Naive thymus-derived CD8-positive, alpha-beta T cell (primary cell): ENCODE results near the gene ALKBH5. TPM values are rescaled to one million over a fixed set of nuclear protein-coding genes. Genes with fewer than 3 reads are reported as not detected.

ENCODE experiments used
- ATAC-seq, 2 donors: fragments of 150-1000 bp; cut with Tn5 transposase in 1 of 2; sonication (Bioruptor Pico), chemical (Tn5 transposase) in 1 of 2; 1 replicate in 1 of 2; 2 replicates in 1 of 2; pipeline ENCODE4 v1.10.0; 2021; ENCODE audit warnings: mild to moderate bottlenecking in 2 of 2, moderate library complexity in 2 of 2
- POLR2A ChIA-PET: fragments of 350-600 bp; sonication (Branson Sonifier 250); formaldehyde crosslinking; loops from one replicate; lab custom pipeline; 2021; ENCODE audit warnings: antibody characterized with exemption; lab: Charles Lee
- DNase-seq, 10 donors: peaks; one replicate each; pipeline versions ENCODE4 v3.0.0 to v3.0.0-alpha.2; 2020 to 2022
- H3K27ac Mint-ChIP-seq, 10 donors: one replicate each; pipeline ENCODE4 v1.8.0; 2020 to 2022; ENCODE audit warnings: mild to moderate bottlenecking in 10 of 10, mixed read lengths in 10 of 10, moderate library complexity in 4 of 10, inconsistent platforms in 1 of 10
- H3K27me3 Mint-ChIP-seq, 5 donors: one replicate each; pipeline ENCODE4 v1.8.0; 2021 to 2022; ENCODE audit warnings: mixed read lengths in 5 of 5
- H3K36me3 Mint-ChIP-seq, 3 donors: one replicate each; pipeline ENCODE4 v1.8.0; 2020 to 2022; ENCODE audit warnings: mixed read lengths in 3 of 3, mild to moderate bottlenecking in 2 of 3, inconsistent platforms in 1 of 3
- H3K4me1 Mint-ChIP-seq, 4 donors: one replicate each; pipeline ENCODE4 v1.8.0; 2021 to 2022; ENCODE audit warnings: mixed read lengths in 4 of 4
- H3K4me3 Mint-ChIP-seq, 10 donors: one replicate each; pipeline ENCODE4 v1.8.0; 2020 to 2022; ENCODE audit warnings: mild to moderate bottlenecking in 10 of 10, mixed read lengths in 10 of 10, moderate library complexity in 6 of 10, inconsistent platforms in 1 of 10
- H3K9me3 Mint-ChIP-seq, 9 donors: one replicate each; pipeline ENCODE4 v1.8.0; 2020 to 2022; ENCODE audit warnings: mixed read lengths in 9 of 9, mild to moderate bottlenecking in 3 of 9, inconsistent platforms in 1 of 9, moderate library complexity in 1 of 9
- polyA plus RNA-seq, 3 donors: library from polyadenylated mRNA; unstranded; fragments of 300-500 nt; fragmentation: Illumina TruSeq; gene quantifications; one replicate each; pipeline ENCODE4 v1.2.3, GENCODE V29; 2021
- total RNA-seq, 8 experiments: library from RNA in 2 of 8; stranded (reverse) in 2 of 8; gene quantifications; one replicate each; pipeline ENCODE4 v1.2.3 and lab custom pipeline; 2021 to 2026

ALKBH5 gene
- total and polyA plus RNA-seq, 5 experiments from 2014 or later, result 109 to 148 (median 125) TPM

DNA sequence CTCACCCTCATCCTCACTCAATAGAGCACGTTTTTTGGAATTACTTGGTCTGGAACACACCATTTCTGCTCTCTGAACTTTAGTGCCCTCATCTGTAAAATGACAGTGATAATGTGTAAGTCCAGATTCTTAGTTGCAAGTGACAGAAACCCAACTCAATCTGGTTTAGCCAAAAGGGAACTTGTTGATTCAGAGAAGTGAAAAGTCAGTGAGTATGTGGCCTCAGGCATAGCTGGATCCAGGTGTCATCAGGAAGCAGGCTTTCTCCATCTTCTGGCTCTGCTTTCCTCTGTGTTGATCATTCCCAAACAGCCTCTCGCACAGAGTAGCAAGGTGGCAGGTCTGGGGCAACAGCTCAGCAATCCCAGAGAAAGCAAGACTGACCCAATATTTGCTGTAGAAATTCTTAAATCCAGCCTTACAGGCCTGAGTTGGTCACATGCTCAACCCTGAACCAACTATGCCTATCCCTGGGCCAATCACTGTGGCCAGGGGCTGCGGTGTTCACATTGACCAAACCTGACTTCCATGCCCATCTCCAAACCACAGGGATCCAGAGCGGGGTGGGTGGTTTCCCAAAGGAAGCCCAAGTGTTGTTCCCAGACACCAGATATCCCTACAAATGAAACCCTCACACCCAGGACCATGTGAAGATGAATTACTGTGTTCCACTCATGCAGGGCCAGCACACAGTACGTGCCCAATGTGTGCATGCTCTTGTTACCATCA lies 23.3 kb upstream of the ALKBH5 start:
- peak overlapping the region in 4 of 10 donors; percentile 7 to 78 (median 65) for H3K27ac Mint-ChIP-seq
- peaks cover 0 to 3% (median 0%) of the 10 kb centered on the region in 5 donors for H3K27me3 Mint-ChIP-seq
- DNase-seq (no peak), ATAC-seq (no peak)
- H3K4me1 Mint-ChIP-seq, result peaks cover 10 to 20% (median 15%) of the 10 kb centered on the region in 4 donors
- H3K9me3 Mint-ChIP-seq, result no peaks in the 10 kb centered on the region
- peak overlapping the region in 5 of 10 donors; percentile 15 to 67 (median 58) for H3K4me3 Mint-ChIP-seq
- POLR2A ChIA-PET, result interaction anchor here (1.2 kb wide), 1 partner anchor 22 kb away, joined by 8 read pairs; the partner anchor contains the start of gene ALKBH5
- no peaks in the 10 kb centered on the region for H3K36me3 Mint-ChIP-seq

DNA sequence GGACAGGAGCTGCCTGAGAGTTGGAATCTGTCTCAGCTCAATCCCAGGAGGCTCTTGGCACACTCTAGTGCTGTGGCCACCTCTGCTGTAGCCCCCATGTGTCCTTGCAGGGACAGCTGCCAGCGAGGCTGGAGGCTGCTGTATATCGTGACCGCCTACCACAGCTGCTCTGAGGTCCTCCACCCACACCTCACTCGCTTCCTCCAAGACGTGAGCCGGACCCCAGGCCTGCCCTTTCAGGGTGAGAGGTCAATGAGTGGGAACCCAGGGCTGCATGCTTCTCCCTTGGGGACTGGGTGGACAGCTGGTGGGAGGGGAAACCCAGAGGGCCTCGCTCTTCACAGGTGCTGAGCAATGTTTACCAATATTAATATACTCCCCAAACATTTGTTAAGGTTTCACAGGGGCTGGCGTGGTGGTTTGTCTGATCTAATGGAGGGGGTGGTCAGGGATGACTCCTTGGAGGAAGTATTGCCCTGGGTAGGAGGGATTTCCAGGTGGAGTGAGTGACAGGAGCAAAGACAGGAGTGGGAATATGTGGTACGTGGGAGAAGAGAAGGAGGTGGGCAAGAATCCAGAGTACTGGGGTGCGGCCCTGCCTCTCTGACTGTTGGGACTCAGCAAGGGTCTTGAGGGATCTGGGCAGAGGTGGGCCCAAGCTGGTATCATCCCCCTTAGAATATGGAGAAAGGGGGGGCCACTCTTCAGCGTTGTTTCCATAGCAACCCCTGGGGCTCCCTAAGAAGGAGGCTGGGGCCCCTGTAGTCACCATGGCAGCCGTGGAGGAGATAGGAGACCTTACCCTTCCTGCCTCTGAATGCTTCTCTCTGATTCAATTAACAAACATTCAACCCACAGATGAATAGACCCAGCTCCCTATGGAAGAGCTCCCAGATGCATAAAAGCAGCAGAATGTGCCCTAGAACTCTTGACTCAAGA lies 22.2 kb upstream of the ALKBH5 start:
- Mint-ChIP-seq H3K4me3 (no peak overlapping the region), H3K9me3 (no peaks in the 10 kb centered on the region), H3K27ac (peak overlapping the region in 5 of 10 donors; percentile 12 to 65 (median 47)), H3K36me3 (no peaks in the 10 kb centered on the region), H3K4me1 (peaks cover 7 to 17% (median 12%) of the 10 kb centered on the region in 4 donors), H3K27me3 (peaks cover 0 to 3% (median 0%) of the 10 kb centered on the region in 5 donors)
- DNase-seq, result no peak
- no peak for ATAC-seq
- POLR2A ChIA-PET, result no interaction called here

DNA sequence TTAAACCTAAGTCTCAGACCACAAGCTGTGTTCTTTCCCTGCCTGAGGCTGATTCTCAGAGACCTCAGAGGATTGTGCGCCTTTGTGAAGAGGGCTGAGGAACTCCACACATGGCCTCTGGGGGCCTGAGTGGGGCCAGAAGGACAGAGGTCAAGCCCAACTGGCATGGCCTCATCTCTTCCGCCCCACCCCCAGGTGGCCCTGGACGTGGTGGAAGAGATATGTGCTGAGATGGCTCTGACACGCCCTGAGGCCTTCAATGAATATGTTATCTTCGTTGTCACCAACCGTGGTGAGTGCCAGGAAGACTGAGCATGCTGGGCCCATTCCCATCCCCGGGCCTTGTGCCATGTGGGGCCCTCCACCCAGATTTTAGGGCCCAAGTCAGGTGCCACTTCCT lies 20.1 kb upstream of the ALKBH5 start:
- POLR2A ChIA-PET, result no interaction called here
- DNase-seq, result no peak
- ATAC-seq, result no peak
- Mint-ChIP-seq H3K9me3 (no peaks in the 10 kb centered on the region), H3K4me3 (no peak overlapping the region), H3K27ac (no peak overlapping the region), H3K27me3 (peaks cover 0 to 3% (median 0%) of the 10 kb centered on the region in 5 donors), H3K4me1 (peaks cover 2 to 6% (median 4%) of the 10 kb centered on the region in 4 donors), H3K36me3 (no peaks in the 10 kb centered on the region)

DNA sequence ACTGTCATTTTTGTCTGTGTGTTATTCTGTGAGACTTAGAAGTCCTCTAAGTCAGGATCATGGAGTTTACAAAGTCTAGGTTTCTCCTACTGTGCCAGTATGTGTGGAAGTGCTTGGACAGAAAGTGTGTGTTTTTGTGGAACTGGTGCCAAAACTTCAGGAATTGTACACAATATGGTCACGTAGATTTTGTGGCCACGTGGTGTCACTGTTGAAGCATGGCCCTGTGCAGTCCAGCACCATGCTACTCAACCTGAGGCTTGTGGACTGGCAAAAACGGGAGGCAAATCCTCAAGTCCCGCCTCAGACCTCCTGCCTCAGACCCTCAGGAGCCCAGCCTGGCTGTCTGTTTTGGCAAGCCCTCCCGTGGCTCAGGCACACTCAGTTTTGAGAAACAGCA lies 16.7 kb upstream of the ALKBH5 start:
- Mint-ChIP-seq H3K9me3 (no peaks in the 10 kb centered on the region), H3K27me3 (no peaks in the 10 kb centered on the region), H3K4me3 (no peak overlapping the region), H3K4me1 (no peaks in the 10 kb centered on the region), H3K27ac (peak overlapping the region in 1 of 10 donors; percentile 34), H3K36me3 (no peaks in the 10 kb centered on the region)
- POLR2A ChIA-PET, result no interaction called here
- no peak for ATAC-seq
- DNase-seq, result no peak

DNA sequence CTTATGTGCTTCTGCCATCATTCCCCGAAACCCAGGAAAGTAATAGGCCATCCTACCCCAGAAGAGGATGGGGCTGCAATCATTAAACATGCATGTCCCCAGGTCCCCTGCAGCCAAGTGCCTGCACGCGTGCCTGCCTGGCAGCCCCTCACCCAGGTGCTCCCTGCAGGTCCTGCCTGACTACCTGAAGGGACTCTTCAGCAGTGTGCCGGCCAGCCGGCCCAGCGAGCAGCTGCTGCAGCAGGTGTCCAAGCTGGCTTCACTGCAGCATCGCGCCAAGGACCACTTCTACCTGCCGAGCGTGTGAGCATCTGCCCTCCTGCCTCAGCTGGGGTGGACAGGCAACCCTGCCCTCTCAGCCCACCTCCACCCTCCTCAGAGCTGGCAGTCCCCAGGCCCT lies 16.2 kb upstream of the ALKBH5 start:
- DNase-seq, result no peak
- H3K36me3 Mint-ChIP-seq, result no peaks in the 10 kb centered on the region
- no peak overlapping the region for H3K27ac Mint-ChIP-seq
- H3K27me3 Mint-ChIP-seq, result no peaks in the 10 kb centered on the region
- H3K4me3 Mint-ChIP-seq, result no peak overlapping the region
- no peaks in the 10 kb centered on the region for H3K4me1 Mint-ChIP-seq
- ATAC-seq, result no peak
- no peaks in the 10 kb centered on the region for H3K9me3 Mint-ChIP-seq
- POLR2A ChIA-PET, result no interaction called here

DNA sequence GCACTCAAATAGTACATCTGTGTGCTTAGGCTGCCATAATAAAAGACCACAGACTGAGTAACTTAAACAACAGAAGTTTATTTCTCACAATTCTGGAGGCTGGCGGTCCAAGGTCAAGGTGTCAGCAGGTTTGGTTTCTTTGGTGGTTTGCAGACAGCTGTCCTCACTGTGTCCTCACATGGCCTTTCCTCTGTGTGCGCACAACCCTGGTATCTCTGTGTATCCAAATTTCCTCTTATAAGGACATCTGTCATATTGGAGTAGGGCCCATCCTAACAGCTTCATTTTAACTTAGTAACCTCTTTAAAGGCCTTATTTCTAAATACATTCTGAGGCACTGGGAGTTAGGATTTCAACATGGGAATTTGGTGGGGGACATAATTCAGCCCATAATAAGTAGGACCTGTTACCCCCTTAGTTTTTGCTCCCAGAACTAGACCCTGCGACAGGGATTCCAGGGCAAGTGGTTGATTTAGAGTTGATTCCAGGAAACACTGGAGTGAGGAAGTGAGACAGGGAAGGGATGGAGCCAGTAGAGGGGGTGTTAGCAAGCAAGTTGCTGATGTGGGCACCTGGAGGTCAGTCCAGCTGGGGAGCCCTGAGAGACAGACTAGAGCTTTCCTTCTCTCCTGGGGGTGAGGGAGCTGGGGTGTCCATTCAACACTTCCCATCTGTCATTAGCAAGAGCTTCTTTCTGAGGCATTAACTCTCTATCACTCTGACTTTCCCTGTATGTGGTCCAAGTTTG lies 10.9 kb upstream of the ALKBH5 start:
- Mint-ChIP-seq H3K9me3 (no peaks in the 10 kb centered on the region), H3K4me3 (no peak overlapping the region), H3K4me1 (peaks cover 0 to 5% (median under 1%) of the 10 kb centered on the region in 4 donors), H3K36me3 (no peaks in the 10 kb centered on the region), H3K27ac (peak overlapping the region in 1 of 10 donors; percentile 60), H3K27me3 (no peaks in the 10 kb centered on the region)
- peak in 1 of 10 donors; percentile 51 for DNase-seq
- POLR2A ChIA-PET, result interaction anchor here (0.8 kb wide), 1 partner anchor 11 kb away, joined by 3 read pairs; the partner anchor contains the start of gene ALKBH5
- ATAC-seq, result no peak

DNA sequence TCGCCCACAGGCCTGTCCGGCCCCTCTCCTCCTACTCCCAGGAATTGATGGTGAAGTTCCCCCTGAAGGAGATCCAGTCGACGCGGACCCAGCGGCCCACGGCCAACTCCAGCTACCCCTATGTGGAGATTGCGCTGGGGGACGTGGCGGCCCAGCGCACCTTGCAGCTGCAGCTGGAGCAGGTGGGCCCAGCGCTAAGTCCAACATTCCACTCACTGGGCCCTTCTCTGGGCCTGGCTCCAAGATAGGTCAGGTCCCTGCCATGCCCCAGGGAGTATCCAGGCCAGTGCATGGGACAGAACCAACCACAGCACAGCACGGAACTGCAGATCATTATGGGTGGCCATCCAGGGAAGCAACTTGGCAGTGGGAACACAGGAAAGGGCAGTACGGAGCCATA lies 9.9 kb upstream of the ALKBH5 start:
- POLR2A ChIA-PET, result no interaction called here
- Mint-ChIP-seq H3K9me3 (no peaks in the 10 kb centered on the region), H3K4me1 (peaks cover 0 to 5% (median under 1%) of the 10 kb centered on the region in 4 donors), H3K36me3 (no peaks in the 10 kb centered on the region), H3K27me3 (no peaks in the 10 kb centered on the region), H3K4me3 (no peak overlapping the region), H3K27ac (peak overlapping the region in 1 of 10 donors; percentile 74)
- DNase-seq, result peak in 1 of 10 donors; percentile 52
- ATAC-seq, result no peak

DNA sequence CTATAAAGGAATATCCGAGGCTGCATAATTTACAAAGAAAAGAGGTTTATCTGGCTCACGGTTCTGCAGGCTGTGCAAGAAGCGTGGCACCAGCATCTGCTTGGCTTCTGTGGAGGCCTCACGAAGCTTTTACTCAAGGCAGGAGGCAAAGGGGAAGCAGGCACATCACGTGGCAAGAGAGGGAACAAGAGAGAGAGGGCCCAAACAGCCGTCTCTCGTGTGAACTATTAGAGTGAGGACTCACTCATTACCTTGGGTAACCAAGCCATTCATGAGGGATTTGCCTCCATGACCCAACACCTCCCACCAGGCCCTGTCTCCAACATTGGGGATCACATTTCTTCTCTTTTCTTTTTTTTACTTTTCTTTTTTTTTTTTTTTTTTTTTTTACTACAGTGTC lies 7.5 kb upstream of the ALKBH5 start:
- H3K4me3 Mint-ChIP-seq, result no peak overlapping the region

DNA sequence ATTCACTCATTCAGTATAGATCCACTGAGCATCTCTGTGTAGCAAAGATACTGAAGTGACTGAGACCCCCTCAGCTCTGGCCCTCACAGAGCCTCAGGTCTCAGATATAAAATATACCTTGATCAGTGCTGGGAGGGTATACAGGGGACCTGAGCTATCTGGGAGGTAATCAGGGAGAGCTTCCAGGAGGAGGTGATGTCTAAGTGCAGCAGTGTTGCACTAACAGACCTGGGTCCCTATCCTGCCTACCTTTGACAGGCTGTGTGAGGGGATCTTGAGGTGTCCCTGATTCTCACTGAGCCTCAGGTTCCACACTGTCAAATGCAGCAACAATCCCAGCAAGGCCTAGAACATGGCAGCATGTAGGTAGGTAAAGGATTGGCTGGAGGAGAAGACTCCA lies 6.5 kb upstream of the ALKBH5 start:
- peak overlapping the region in 1 of 10 donors; percentile 24 for H3K27ac Mint-ChIP-seq
- H3K9me3 Mint-ChIP-seq, result no peaks in the 10 kb centered on the region
- H3K27me3 Mint-ChIP-seq, result no peaks in the 10 kb centered on the region
- H3K4me1 Mint-ChIP-seq, result peaks cover 1 to 10% (median 5%) of the 10 kb centered on the region in 4 donors
- POLR2A ChIA-PET, result no interaction called here
- no peak for ATAC-seq
- H3K36me3 Mint-ChIP-seq, result no peaks in the 10 kb centered on the region
- DNase-seq, result no peak
- H3K4me3 Mint-ChIP-seq, result no peak overlapping the region

More for the DNA sequence above, 7.5 kb upstream of the ALKBH5 start:
- H3K27ac Mint-ChIP-seq, result peak overlapping the region in 2 of 10 donors; percentile 13 to 35
- POLR2A ChIA-PET, result no interaction called here
- H3K27me3 Mint-ChIP-seq, result no peaks in the 10 kb centered on the region
- peaks cover 0 to 5% (median under 1%) of the 10 kb centered on the region in 4 donors for H3K4me1 Mint-ChIP-seq
- H3K9me3 Mint-ChIP-seq, result no peaks in the 10 kb centered on the region
- no peaks in the 10 kb centered on the region for H3K36me3 Mint-ChIP-seq
- ATAC-seq (no peak), DNase-seq (no peak)

DNA sequence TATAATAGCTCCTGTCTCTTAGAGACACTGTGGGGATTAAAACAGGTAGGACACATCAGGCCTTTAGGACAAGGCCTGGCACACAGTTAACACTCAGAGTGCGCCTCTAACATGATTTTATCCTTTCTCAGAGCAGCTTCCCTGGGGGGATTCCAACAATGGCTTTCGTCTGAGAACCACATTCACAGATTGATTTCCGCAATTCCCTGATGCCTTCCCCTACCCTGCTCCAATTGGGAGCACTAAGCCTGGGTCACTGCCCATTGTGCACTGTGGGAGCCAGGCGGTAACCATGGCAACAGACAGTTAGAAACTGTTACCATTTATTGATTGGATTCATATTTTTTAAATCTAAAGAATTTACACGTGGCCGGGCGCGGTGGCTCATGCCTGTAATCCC lies 5.9 kb upstream of the ALKBH5 start:
- no peak overlapping the region for H3K27ac Mint-ChIP-seq
- no peak for ATAC-seq
- no peaks in the 10 kb centered on the region for H3K27me3 Mint-ChIP-seq
- POLR2A ChIA-PET, result no interaction called here
- peaks cover 1 to 14% (median 11%) of the 10 kb centered on the region in 4 donors for H3K4me1 Mint-ChIP-seq
- H3K4me3 Mint-ChIP-seq, result no peak overlapping the region
- no peak for DNase-seq
- no peaks in the 10 kb centered on the region for H3K36me3 Mint-ChIP-seq
- H3K9me3 Mint-ChIP-seq, result no peaks in the 10 kb centered on the region

DNA sequence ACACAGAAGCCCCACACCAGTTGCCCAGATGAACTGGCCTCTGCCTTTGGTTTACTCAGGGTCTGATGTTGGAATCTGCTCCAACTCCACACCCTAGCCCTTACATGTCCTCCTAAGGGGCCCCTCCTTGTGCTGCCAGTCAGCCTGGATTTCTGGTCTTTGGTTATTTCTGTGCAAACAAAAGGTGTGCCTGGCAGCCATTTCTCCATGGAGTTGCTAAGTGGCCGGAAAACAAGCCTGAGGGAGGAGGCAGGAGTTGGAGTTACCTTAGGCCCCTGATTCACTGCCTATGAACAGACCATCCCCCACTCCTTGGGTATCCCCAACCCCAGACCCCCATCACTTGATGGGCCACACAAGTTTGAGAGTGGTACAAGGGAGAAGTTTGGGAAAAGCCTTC lies 4.4 kb upstream of the ALKBH5 start:
- H3K27ac Mint-ChIP-seq, result peak overlapping the region in 4 of 10 donors; percentile 8 to 72 (median 58)
- POLR2A ChIA-PET, result interaction anchor here (0.9 kb wide), 1 partner anchor 12 kb away, joined by 3 read pairs; no protein-coding TSS in a partner anchor

DNA sequence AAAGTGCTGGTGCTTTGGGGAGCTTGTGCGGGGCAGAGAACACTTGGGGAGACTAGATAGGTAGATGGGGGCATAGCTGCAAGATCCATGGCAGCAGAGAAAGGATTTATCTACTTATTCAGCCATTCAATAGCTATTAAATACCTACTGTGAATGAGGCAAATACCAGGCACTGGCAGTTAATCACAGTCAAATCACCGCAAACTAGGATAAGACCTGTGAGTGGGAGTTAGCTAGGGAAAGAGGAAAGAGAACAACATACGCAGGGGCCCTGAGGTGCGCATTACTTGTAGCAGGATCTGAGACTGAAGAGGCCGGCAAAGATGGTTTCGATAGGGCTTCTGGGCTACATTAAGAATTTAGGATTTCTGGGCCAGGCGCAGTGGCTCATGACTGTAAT lies 3.8 kb upstream of the ALKBH5 start:
- Mint-ChIP-seq H3K4me1 (peaks cover 2 to 20% (median 15%) of the 10 kb centered on the region in 4 donors), H3K27ac (peak overlapping the region in 7 of 10 donors; percentile 8 to 81 (median 48)), H3K9me3 (no peaks in the 10 kb centered on the region), H3K36me3 (peaks cover 0 to under 1% (median 0%) of the 10 kb centered on the region in 3 donors), H3K27me3 (peaks cover 0 to 3% (median 0%) of the 10 kb centered on the region in 5 donors), H3K4me3 (peak overlapping the region in 1 of 10 donors; percentile 0)
- no peak for ATAC-seq
- DNase-seq, result no peak
- POLR2A ChIA-PET, result interaction anchor here (0.9 kb wide), 1 partner anchor 11 kb away, joined by 3 read pairs; no protein-coding TSS in a partner anchor

More for the DNA sequence above, 4.4 kb upstream of the ALKBH5 start:
- H3K4me3 Mint-ChIP-seq, result no peak overlapping the region
- no peaks in the 10 kb centered on the region for H3K9me3 Mint-ChIP-seq
- no peak for DNase-seq
- H3K36me3 Mint-ChIP-seq, result no peaks in the 10 kb centered on the region
- peaks cover 1 to 17% (median 13%) of the 10 kb centered on the region in 4 donors for H3K4me1 Mint-ChIP-seq
- peaks cover 0 to 3% (median 0%) of the 10 kb centered on the region in 5 donors for H3K27me3 Mint-ChIP-seq
- no peak for ATAC-seq
